Measurements from ENCODE around the gene TIMM10.

The TIMM10 gene

GRCh38 chr11:57530596-57531507 is at the start of gene TIMM10:
Gene TIMM10, minus strand, starts transcription at chr11:57530754. Its CDS starts 565 bp downstream, at chr11:57530189.
- DNase-seq: peak; percentile 98

GRCh38 chr11:57574061-57574460 is 43.5 kb upstream of the TIMM10 start:
- DNase-seq: no peak

GRCh38 chr11:57571606-57572005 is 41.1 kb upstream of the TIMM10 start:
- DNase-seq: no peak

- peak; percentile 74 for DNase-seq
Observed at GRCh38 chr11:57568330-57568766, 37.8 kb upstream of the TIMM10 start.

GRCh38 chr11:57567515-57568329 is 37.2 kb upstream of the TIMM10 start, which contains the start of gene UBE2L6:
Gene UBE2L6, minus strand, starts transcription at chr11:57567672. Its CDS starts 61 bp downstream, at chr11:57567611.
- DNase-seq: peak; percentile 40

- no peak for DNase-seq
Observed at GRCh38 chr11:57566905-57567514, 36.5 kb upstream of the TIMM10 start.

- no peak for DNase-seq
Observed at GRCh38 chr11:57566005-57566904, 35.7 kb upstream of the TIMM10 start.

GRCh38 chr11:57562596-57562995 is 32.0 kb upstream of the TIMM10 start:
- DNase-seq: no peak

GRCh38 chr11:57560146-57560545 is 29.6 kb upstream of the TIMM10 start:
- no peak for DNase-seq

- DNase-seq: no peak
Observed at GRCh38 chr11:57556041-57556440, 25.5 kb upstream of the TIMM10 start.

- no peak for DNase-seq
Observed at GRCh38 chr11:57555393-57555792, 24.8 kb upstream of the TIMM10 start.

- no peak for DNase-seq
Observed at GRCh38 chr11:57552479-57552878, 21.9 kb upstream of the TIMM10 start.

- DNase-seq: no peak
Observed at GRCh38 chr11:57551941-57552340, 21.4 kb upstream of the TIMM10 start.

- no peak for DNase-seq
Observed at GRCh38 chr11:57549983-57550382, 19.4 kb upstream of the TIMM10 start.

GRCh38 chr11:57547854-57548377 is 17.4 kb upstream of the TIMM10 start:
- no peak for DNase-seq

GRCh38 chr11:57546869-57547475 is 16.4 kb upstream of the TIMM10 start:
- peak; percentile 36 for DNase-seq

GRCh38 chr11:57546451-57546850 is 15.9 kb upstream of the TIMM10 start:
- DNase-seq: no peak

GRCh38 chr11:57545883-57546282 is 15.3 kb upstream of the TIMM10 start:
- no peak for DNase-seq

GRCh38 chr11:57544566-57544965 is 14.0 kb upstream of the TIMM10 start:
- no peak for DNase-seq

GRCh38 chr11:57543593-57543992 is 13.0 kb upstream of the TIMM10 start:
- DNase-seq: no peak

- DNase-seq: no peak
Observed at GRCh38 chr11:57542582-57542981, 12.0 kb upstream of the TIMM10 start.

Measured in fibroblast of skin of right biceps (primary cell).